Left lobe of liver (tissue), 2 donors: ENCODE data around the gene CEP70. TPM values are rescaled to one million over a fixed set of nuclear protein-coding genes. Genes with fewer than 3 reads are reported as not detected.
"Not testable (repeated sequence)": the region's sequence is repeated elsewhere in the genome, so short reads cannot be mapped to it uniquely, and the experiment has no call there.

Source experiments
- ATAC-seq: fragments of 200-7000 bp; cut with Tn5 transposase; one replicate; pipeline ENCODE4 v1.9.1; 2020; ENCODE audit warnings: mild to moderate bottlenecking, moderate library complexity
- DNase-seq: peaks from one replicate; pipeline ENCODE4 v3.0.0-alpha.2; 2020; ENCODE audit warnings: low spot score
- total RNA-seq: library from RNA; stranded (reverse); gene quantifications from one replicate; pipeline ENCODE4 v1.2.1, GENCODE V29; 2021
- donor health status: DM: no; HTN: no; CAD: no; lungs with moderate emphysema.
- donor health status: DM: no; HTN: yes; CAD: no.

Gene CEP70
- total RNA-seq, 1 donor from 2014 or later: 23.8 TPM

GRCh38 chr3:138521445-138521844 lies 72.6 kb downstream of the CEP70 start:
- not testable (repeated sequence) for DNase-seq, ATAC-seq

- ATAC-seq (no peak), DNase-seq (no peak)
Observed at GRCh38 chr3:138513090-138513843, 80.8 kb downstream of the CEP70 start.

GRCh38 chr3:138511945-138512344 lies 82.1 kb downstream of the CEP70 start:
- ATAC-seq: no peak
- DNase-seq: no peak

- ATAC-seq (no peak), DNase-seq (no peak)
Observed at GRCh38 chr3:138509586-138509985, 84.5 kb downstream of the CEP70 start.

- ATAC-seq: no peak
Observed at GRCh38 chr3:138507524-138507923, 86.5 kb downstream of the CEP70 start.

GRCh38 chr3:138498991-138499390 lies 95.1 kb downstream of the CEP70 start:
- DNase-seq: no peak
- no peak for ATAC-seq

More at GRCh38 chr3:138507524-138507923, 86.5 kb downstream of the CEP70 start:
- DNase-seq: no peak

- DNase-seq: no peak
- no peak for ATAC-seq
Observed at GRCh38 chr3:138497851-138498250, 96.2 kb downstream of the CEP70 start.

- DNase-seq (no peak), ATAC-seq (no peak)
Observed at GRCh38 chr3:138497021-138497420, 97.0 kb downstream of the CEP70 start.

GRCh38 chr3:138496436-138496835 lies 97.6 kb downstream of the CEP70 start:
- peak; percentile 37 for ATAC-seq
- no peak for DNase-seq

- peak; percentile 61 for ATAC-seq
- not testable (repeated sequence) for DNase-seq
Observed at GRCh38 chr3:138495638-138496037, 98.4 kb downstream of the CEP70 start.

- no peak for DNase-seq
- ATAC-seq: no peak
Observed at GRCh38 chr3:138494607-138494929, 99.5 kb downstream of the CEP70 start.

GRCh38 chr3:138493804-138494606 lies 100.1 kb downstream of the CEP70 start:
- DNase-seq: no peak
- no peak for ATAC-seq

- no peak for ATAC-seq
- no peak for DNase-seq
Observed at GRCh38 chr3:138492980-138493675, 100.9 kb downstream of the CEP70 start.

- DNase-seq: no peak
- ATAC-seq: no peak
Observed at GRCh38 chr3:138491971-138492370, 102.1 kb downstream of the CEP70 start.

GRCh38 chr3:138486580-138486979 lies 107.5 kb downstream of the CEP70 start:
- ATAC-seq: not testable (repeated sequence)

GRCh38 chr3:138484672-138485071 lies 109.4 kb downstream of the CEP70 start:
- not testable (repeated sequence) for ATAC-seq, DNase-seq

More at GRCh38 chr3:138486580-138486979, 107.5 kb downstream of the CEP70 start:
- DNase-seq: not testable (repeated sequence)

- DNase-seq: peak; percentile 38
Observed at GRCh38 chr3:138479438-138479863, 114.6 kb downstream of the CEP70 start.

GRCh38 chr3:138477801-138478200 lies 116.3 kb downstream of the CEP70 start:
- no peak for DNase-seq
- no peak for ATAC-seq

More at GRCh38 chr3:138479438-138479863, 114.6 kb downstream of the CEP70 start:
- ATAC-seq: peak; percentile 64

- ATAC-seq (no peak), DNase-seq (no peak)
Observed at GRCh38 chr3:138477120-138477519, 116.9 kb downstream of the CEP70 start.

GRCh38 chr3:138476526-138476925 lies 117.5 kb downstream of the CEP70 start:
- ATAC-seq (no peak), DNase-seq (no peak)

- DNase-seq (peak; percentile 43), ATAC-seq (no peak)
Observed at GRCh38 chr3:138474163-138474562, 119.9 kb downstream of the CEP70 start.
